ENCODE results near the gene AGAP1. TPM values are rescaled to one million over a fixed set of nuclear protein-coding genes. Genes with fewer than 3 reads are reported as not detected.

AGAP1 gene
- total RNA-seq, 1 donor from 2014 or later = 39.0 TPM

DNA sequence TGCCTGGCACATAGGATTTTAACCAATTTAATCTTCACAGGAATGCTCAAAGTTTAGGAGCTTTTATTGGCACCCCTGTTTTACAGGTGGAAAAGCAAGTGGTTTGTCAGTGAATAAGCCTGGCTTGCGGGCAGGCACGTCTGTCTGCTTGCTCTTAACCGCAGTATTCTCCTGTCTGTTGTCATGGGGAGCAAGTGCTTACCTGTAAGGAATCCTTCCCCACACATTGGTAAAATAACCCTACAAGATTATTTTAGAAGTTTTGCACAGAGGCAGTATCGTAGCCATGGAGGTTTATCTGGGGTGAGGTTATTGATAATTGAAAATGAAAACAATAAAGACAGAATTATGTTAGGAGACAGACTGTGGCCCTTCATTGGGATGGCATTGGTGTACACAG, 174.9 kb downstream of the AGAP1 start:
- no peak for DNase-seq (ENCODE audit: low spot score)
- Mint-ChIP-seq H3K27me3 (ENCODE audit: low read depth) (no peaks in the 10 kb centered on the region), H3K27ac (ENCODE audit: unreplicated experiment) (no peak overlapping the region), H3K9me3 (ENCODE audit: low read depth) (no peaks in the 10 kb centered on the region), H3K36me3 (ENCODE audit: low read depth) (no peaks in the 10 kb centered on the region), H3K4me1 (ENCODE audit: low read depth) (peaks cover 37% of the 10 kb centered on the region), H3K4me3 (ENCODE audit: unreplicated experiment) (peak overlapping the region; percentile 46)
- TF ChIP-seq, protein P1, sequence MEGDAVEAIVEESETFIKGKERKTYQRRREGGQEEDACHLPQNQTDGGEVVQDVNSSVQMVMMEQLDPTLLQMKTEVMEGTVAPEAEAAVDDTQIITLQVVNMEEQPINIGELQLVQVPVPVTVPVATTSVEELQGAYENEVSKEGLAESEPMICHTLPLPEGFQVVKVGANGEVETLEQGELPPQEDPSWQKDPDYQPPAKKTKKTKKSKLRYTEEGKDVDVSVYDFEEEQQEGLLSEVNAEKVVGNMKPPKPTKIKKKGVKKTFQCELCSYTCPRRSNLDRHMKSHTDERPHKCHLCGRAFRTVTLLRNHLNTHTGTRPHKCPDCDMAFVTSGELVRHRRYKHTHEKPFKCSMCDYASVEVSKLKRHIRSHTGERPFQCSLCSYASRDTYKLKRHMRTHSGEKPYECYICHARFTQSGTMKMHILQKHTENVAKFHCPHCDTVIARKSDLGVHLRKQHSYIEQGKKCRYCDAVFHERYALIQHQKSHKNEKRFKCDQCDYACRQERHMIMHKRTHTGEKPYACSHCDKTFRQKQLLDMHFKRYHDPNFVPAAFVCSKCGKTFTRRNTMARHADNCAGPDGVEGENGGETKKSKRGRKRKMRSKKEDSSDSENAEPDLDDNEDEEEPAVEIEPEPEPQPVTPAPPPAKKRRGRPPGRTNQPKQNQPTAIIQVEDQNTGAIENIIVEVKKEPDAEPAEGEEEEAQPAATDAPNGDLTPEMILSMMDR (IDR thresholded peaks at IDR 0.05) = no peak

DNA sequence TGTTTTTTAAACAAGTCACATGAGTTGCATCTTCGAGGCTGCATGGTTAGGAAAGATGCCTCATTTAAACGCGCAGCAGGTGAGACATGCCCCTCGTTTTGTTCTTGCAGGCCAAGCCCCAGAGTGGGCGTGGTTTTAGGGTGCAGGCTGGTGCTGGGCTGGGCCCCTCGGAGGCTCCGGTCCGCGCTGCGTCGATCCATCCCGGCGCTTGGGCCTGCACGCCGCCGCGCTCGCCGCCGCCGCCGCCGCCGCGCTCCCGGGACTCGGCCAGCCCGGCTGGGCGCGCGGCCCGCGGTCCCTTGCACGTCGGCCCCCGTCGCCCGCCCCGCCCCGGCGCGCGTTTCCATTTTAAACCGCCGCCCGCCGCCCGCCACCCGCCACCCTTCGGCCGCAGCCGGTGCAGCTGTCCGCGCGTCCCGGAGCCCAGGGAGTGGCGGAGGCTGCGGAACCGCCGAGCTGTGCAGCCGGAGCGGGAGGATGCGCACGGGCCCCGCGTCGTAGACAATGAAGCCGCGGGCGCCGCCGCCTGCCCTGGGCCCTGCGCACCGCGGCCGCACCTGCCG, 175.5 kb downstream of the AGAP1 start:
- Mint-ChIP-seq H3K27me3 (ENCODE audit: low read depth) (no peaks in the 10 kb centered on the region), H3K4me3 (ENCODE audit: unreplicated experiment) (peak overlapping the region; percentile 46), H3K4me1 (ENCODE audit: low read depth) (peaks cover 41% of the 10 kb centered on the region), H3K9me3 (ENCODE audit: low read depth) (no peaks in the 10 kb centered on the region), H3K27ac (ENCODE audit: unreplicated experiment) (no peak overlapping the region), H3K36me3 (ENCODE audit: low read depth) (no peaks in the 10 kb centered on the region)
- TF ChIP-seq, protein P1 (IDR thresholded peaks at IDR 0.05) = no peak
- DNase-seq (ENCODE audit: low spot score) = no peak

DNA sequence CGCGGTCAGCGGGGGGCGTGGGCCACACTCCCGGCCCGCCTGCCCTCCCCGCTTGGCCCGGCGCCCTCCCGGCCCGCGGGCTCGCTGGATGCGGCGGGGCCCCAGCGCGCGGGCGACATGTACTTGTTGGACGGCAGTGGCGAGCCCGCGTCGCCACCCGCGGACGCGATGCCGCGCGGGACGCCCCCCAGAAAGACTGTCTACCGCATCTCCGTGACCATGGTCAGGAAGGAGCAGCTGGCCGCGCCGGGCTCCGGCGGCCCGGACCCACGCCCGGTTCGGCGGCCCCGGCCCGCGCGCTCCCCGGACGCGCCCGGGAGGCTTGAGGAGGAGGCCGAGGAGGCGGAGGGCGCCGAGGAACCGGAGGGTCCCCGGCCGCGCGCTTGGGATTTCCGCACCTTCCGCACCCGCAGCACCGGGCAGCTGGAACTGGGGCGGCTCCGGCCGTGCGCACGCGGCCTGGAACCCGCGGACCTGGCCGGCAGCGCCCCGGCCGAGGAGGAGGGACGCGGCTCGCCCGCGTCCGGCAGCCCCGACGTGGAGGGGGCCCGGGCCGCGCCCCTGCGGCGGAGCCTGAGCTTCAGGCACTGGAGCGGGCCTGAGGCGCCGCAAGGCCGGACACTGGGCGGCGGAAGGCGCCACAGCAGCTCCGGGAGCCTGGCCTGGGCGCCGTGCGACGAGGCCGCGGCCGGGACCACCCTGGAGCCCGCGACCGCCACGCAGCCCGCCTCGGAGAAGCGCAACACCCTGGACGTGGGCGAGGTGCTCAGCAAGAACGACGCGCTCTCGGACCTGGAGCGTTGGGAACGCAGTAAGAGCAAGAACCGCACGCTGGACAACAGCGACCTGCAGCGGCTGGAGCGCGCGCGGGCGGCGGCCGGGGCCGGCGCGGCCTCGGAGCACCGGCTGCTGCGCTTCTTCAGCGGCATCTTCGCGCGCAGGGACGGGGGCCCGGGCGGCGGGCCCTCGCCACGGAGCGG, 176.4 kb downstream of the AGAP1 start:
- H3K27me3 Mint-ChIP-seq (ENCODE audit: low read depth) = no peaks in the 10 kb centered on the region
- no peak overlapping the region for H3K27ac Mint-ChIP-seq (ENCODE audit: unreplicated experiment)
- DNase-seq (ENCODE audit: low spot score) = no peak
- peak overlapping the region; percentile 35 for H3K4me3 Mint-ChIP-seq (ENCODE audit: unreplicated experiment)
- TF ChIP-seq, protein P1 (IDR thresholded peaks at IDR 0.05) = peak; percentile 83
- H3K9me3 Mint-ChIP-seq (ENCODE audit: low read depth) = no peaks in the 10 kb centered on the region
- no peaks in the 10 kb centered on the region for H3K36me3 Mint-ChIP-seq (ENCODE audit: low read depth)
- peaks cover 41% of the 10 kb centered on the region for H3K4me1 Mint-ChIP-seq (ENCODE audit: low read depth)

DNA sequence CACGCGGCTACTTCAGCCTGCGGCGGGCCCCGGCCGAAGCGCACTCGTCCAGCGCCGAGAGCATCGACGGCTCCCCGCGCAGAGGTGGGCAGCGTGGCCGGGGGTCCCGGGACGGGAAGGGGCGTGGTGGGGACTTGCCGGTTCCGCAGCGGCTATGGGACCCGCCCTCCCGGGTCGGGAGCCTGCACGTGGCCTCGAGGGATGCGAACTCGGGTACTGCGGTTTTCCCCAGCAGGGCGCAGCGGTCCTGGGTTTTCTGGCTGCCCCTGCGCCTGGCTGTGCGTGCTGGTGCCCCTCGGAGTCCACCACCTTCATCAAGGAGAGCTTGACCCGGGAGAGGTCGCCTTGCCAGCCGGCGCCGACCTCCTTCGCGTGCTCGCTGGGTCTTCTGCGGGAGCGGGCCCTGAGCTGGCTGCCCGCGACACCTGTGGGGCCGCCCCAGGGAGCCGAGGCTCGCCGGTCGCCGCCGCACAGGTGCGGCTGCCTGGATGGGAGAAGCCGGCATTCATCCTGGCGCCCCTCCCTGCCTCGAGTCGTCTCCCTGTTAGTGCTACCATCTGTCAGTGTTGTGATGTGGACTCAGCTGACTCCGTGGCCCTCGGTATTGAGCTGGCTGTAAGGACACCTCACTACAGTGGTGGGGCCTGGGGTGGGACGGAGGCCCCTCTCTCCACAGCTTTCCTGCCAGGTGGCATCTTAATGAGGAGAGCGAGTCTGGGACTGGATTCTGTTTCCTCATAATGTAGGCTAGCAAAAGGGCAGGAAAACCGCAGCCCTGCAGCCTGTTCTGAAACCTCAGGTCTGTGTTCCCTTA, 177.3 kb downstream of the AGAP1 start:
- Mint-ChIP-seq H3K4me1 (ENCODE audit: low read depth) (peaks cover 38% of the 10 kb centered on the region), H3K27me3 (ENCODE audit: low read depth) (no peaks in the 10 kb centered on the region), H3K9me3 (ENCODE audit: low read depth) (no peaks in the 10 kb centered on the region), H3K4me3 (ENCODE audit: unreplicated experiment) (peak overlapping the region; percentile 70), H3K27ac (ENCODE audit: unreplicated experiment) (no peak overlapping the region), H3K36me3 (ENCODE audit: low read depth) (no peaks in the 10 kb centered on the region)
- TF ChIP-seq, protein P1 (IDR thresholded peaks at IDR 0.05) = peak; percentile 40
- DNase-seq (ENCODE audit: low spot score) = no peak

DNA sequence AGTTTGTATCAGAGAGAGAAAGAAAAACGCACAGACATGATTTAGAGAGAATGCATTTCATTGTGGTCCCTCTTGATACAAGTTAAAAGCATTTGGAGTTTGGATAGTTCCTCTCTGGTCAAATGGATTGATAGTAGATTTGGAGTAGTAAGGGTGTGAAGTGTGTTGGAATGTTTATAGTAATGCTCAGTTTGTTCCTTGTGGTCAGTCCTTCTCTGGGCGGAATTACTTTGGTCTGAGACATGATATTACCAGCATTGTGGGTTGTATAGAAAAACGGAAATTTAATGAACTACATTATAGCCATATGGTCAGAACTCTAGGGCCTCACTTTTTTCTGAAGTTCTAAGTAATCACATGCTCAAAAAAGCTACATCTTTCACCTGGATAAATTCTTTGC, 178.9 kb downstream of the AGAP1 start:
- H3K4me3 Mint-ChIP-seq (ENCODE audit: unreplicated experiment) = peak overlapping the region; percentile 14
- H3K27me3 Mint-ChIP-seq (ENCODE audit: low read depth) = no peaks in the 10 kb centered on the region
- H3K27ac Mint-ChIP-seq (ENCODE audit: unreplicated experiment) = no peak overlapping the region
- no peak for DNase-seq (ENCODE audit: low spot score)
- H3K36me3 Mint-ChIP-seq (ENCODE audit: low read depth) = no peaks in the 10 kb centered on the region
- H3K4me1 Mint-ChIP-seq (ENCODE audit: low read depth) = peaks cover 33% of the 10 kb centered on the region
- TF ChIP-seq, protein P1 (IDR thresholded peaks at IDR 0.05) = no peak
- H3K9me3 Mint-ChIP-seq (ENCODE audit: low read depth) = no peaks in the 10 kb centered on the region
